H1 (cell line): ENCODE results near the gene GIPC1. TPM values are rescaled to one million over a fixed set of nuclear protein-coding genes. Genes with fewer than 3 reads are reported as not detected.

Experiments used
- CTCF ChIA-PET: fragments of 300-600 bp; sonication (Branson Sonifier 250); formaldehyde crosslinking; loops from one replicate; lab custom pipeline; 2021; ENCODE audit not compliant: partially characterized antibody; lab: Charles Lee
- POLR2A ChIA-PET: fragments of 300-600 bp; sonication (Branson Sonifier 250); formaldehyde crosslinking; loops from one replicate; lab custom pipeline; 2021; ENCODE audit warnings: inconsistent platforms; ENCODE audit not compliant: partially characterized antibody; lab: Charles Lee
- DNase-seq, 2 experiments: peaks; one replicate each; pipeline versions ENCODE4 v3.0.0 to v3.0.0-alpha.2; 2010 to 2022; ENCODE audit warnings: low spot score in 2 of 2, low read depth in 1 of 2, mixed read lengths in 1 of 2
- FAIRE-seq: peaks from 2 replicates; lab custom pipeline; 2011; peaks lifted over from hg19 to GRCh38; lab: Jason Lieb, UNC
- H2AFZ ChIP-seq: 2 replicates; pipeline ENCODE4 v1.8.1; 2012; ENCODE audit warnings: low read length, inconsistent platforms
- H2AK5ac ChIP-seq: 2 replicates; pipeline ENCODE4 v1.6.1; 2013; ENCODE audit warnings: low read depth, low read length
- H2BK120ac ChIP-seq: replicated peaks from 2 replicates; pipeline ENCODE3; 2013; ENCODE audit warnings: low read depth, low read length, inconsistent platforms
- H2BK12ac ChIP-seq: 2 replicates; pipeline ENCODE4 v1.6.1; 2013; ENCODE audit warnings: low read depth, low read length
- H2BK15ac ChIP-seq: 2 replicates; pipeline ENCODE4 v1.6.1; 2013; ENCODE audit warnings: low read length
- H2BK20ac ChIP-seq: 2 replicates; pipeline ENCODE4 v1.6.1; 2013; ENCODE audit warnings: low read length
- H2BK5ac ChIP-seq: 2 replicates; pipeline ENCODE4 v1.6.1; 2013; ENCODE audit warnings: low read depth, low read length
- H3K14ac ChIP-seq: 2 replicates; pipeline ENCODE4 v1.6.1; 2013; ENCODE audit warnings: inconsistent platforms; ENCODE audit not compliant: insufficient read length
- H3K18ac ChIP-seq: 2 replicates; pipeline ENCODE4 v1.6.1; 2013; ENCODE audit warnings: low read length; ENCODE audit errors: extremely low read depth
- H3K23ac ChIP-seq: 2 replicates; pipeline ENCODE4 v1.6.1; 2013; ENCODE audit warnings: inconsistent platforms; ENCODE audit not compliant: insufficient read length
- H3K23me2 ChIP-seq: 2 replicates; pipeline ENCODE4 v1.6.1; 2013; ENCODE audit warnings: low read depth, low read length
- H3K27ac ChIP-seq: 2 replicates; pipeline ENCODE4 v1.6.1; 2011; ENCODE audit warnings: low read depth, low read length, inconsistent platforms
- H3K27me3 ChIP-seq, 4 experiments: replicated peaks in 1 of 4; 1 replicate in 1 of 4; 2 replicates in 3 of 4; pipeline versions ENCODE4 v1.6.1 to v1.8.1; 2011 to 2013; ENCODE audit warnings: low read length in 3 of 4, mild to moderate bottlenecking in 3 of 4, inconsistent platforms in 2 of 4, mixed read lengths in 2 of 4, moderate library complexity in 1 of 4; ENCODE audit not compliant: control insufficient read depth in 3 of 4, insufficient read depth in 3 of 4; ENCODE audit errors: extremely low read depth in 1 of 4
- H3K36me3 ChIP-seq, 4 experiments: 2 replicates each; pipeline versions ENCODE4 v1.6.1 to v1.8.1; 2011 to 2013; ENCODE audit warnings: mild to moderate bottlenecking in 4 of 4, low read length in 3 of 4, moderate library complexity in 2 of 4, control low read depth in 1 of 4, inconsistent platforms in 1 of 4; ENCODE audit not compliant: insufficient read depth in 4 of 4, control insufficient read depth in 2 of 4
- H3K4ac ChIP-seq: replicated peaks from 2 replicates; pipeline ENCODE3; 2013; ENCODE audit warnings: low read length, low read depth, mixed read lengths, inconsistent platforms; ENCODE audit not compliant: insufficient read length
- H3K4me1 ChIP-seq, 4 experiments: replicated peaks in 1 of 4; 1 replicate in 1 of 4; 2 replicates in 3 of 4; pipeline versions ENCODE4 v1.6.1 to v1.8.1; 2011 to 2013; ENCODE audit warnings: low read length in 3 of 4, inconsistent platforms in 2 of 4, mixed read lengths in 1 of 4; ENCODE audit not compliant: insufficient read depth in 4 of 4, control insufficient read depth in 3 of 4
- H3K4me2 ChIP-seq, 2 experiments: 2 replicates each; pipeline versions ENCODE4 v1.6.1 to v1.8.1; 2011 to 2013; ENCODE audit warnings: low read depth in 2 of 2, low read length in 2 of 2, control low read depth in 1 of 2, inconsistent platforms in 1 of 2, mild to moderate bottlenecking in 1 of 2; ENCODE audit not compliant: insufficient read depth in 1 of 2
- H3K4me3 ChIP-seq, 4 experiments: fragments of 200-600, 300-600 bp in 1 of 4; sonication (generic), shearing (Covaris generic), sonication (Bioruptor Twin) in 1 of 4; 2 replicates each; pipeline versions ENCODE4 v1.5.1 to v1.8.1; 2011 to 2016; ENCODE audit warnings: low read length in 4 of 4, low read depth in 3 of 4, control low read depth in 2 of 4, inconsistent platforms in 2 of 4, mild to moderate bottlenecking in 2 of 4, mixed read lengths in 1 of 4, moderate library complexity in 1 of 4; ENCODE audit not compliant: insufficient read depth in 2 of 4; ENCODE audit errors: extremely low read depth in 1 of 4
- H3K56ac ChIP-seq: replicated peaks from 2 replicates; pipeline ENCODE3; 2013; ENCODE audit warnings: low read depth, mild to moderate bottlenecking, mixed read lengths, low read length, inconsistent platforms; ENCODE audit not compliant: insufficient read length
- H3K79me1 ChIP-seq: 2 replicates; pipeline ENCODE4 v1.6.1; 2013; ENCODE audit warnings: low read depth, low read length, control low read depth
- H3K79me2 ChIP-seq, 2 experiments: 2 replicates each; pipeline versions ENCODE4 v1.6.1 to v1.8.1; 2012 to 2013; ENCODE audit warnings: low read length in 2 of 2, mild to moderate bottlenecking in 2 of 2, inconsistent platforms in 1 of 2; ENCODE audit not compliant: insufficient read depth in 2 of 2, control insufficient read depth in 1 of 2
- H3K9ac ChIP-seq, 4 experiments: replicated peaks in 1 of 4; 1 replicate in 1 of 4; 2 replicates in 3 of 4; pipeline versions ENCODE4 v1.6.1 to v1.8.1; 2011 to 2013; ENCODE audit warnings: low read depth in 3 of 4, low read length in 3 of 4, control low read depth in 2 of 4, mild to moderate bottlenecking in 2 of 4, moderate library complexity in 2 of 4, inconsistent platforms in 1 of 4; ENCODE audit errors: extremely low read depth in 1 of 4
- H3K9me3 ChIP-seq, 2 experiments: 2 replicates each; pipeline versions ENCODE4 v1.6.1 to v1.8.1; 2012 to 2013; ENCODE audit warnings: mild to moderate bottlenecking in 2 of 2, moderate library complexity in 2 of 2, control low read depth in 1 of 2, inconsistent platforms in 1 of 2, low read depth in 1 of 2, low read length in 1 of 2, mixed read lengths in 1 of 2; ENCODE audit not compliant: insufficient read depth in 2 of 2
- H4K20me1 ChIP-seq, 2 experiments: replicated peaks in 1 of 2; 2 replicates each; pipeline versions ENCODE3 to v1.8.1; 2011 to 2013; ENCODE audit warnings: inconsistent platforms in 2 of 2, low read length in 2 of 2, mild to moderate bottlenecking in 1 of 2; ENCODE audit not compliant: insufficient read depth in 2 of 2, control insufficient read depth in 1 of 2
- H4K5ac ChIP-seq: 2 replicates; pipeline ENCODE4 v1.6.1; 2013; ENCODE audit warnings: low read length, low read depth, mixed read lengths, inconsistent platforms; ENCODE audit not compliant: insufficient read length
- H4K8ac ChIP-seq: 2 replicates; pipeline ENCODE4 v1.8.0; 2013; ENCODE audit warnings: mild to moderate bottlenecking, moderate library complexity, low read length, inconsistent platforms; ENCODE audit not compliant: insufficient read depth; ENCODE audit errors: extremely low read depth
- H4K91ac ChIP-seq: replicated peaks from 2 replicates; pipeline ENCODE3; 2013; ENCODE audit warnings: low read length, mixed read lengths, inconsistent platforms; ENCODE audit not compliant: insufficient read length
- BRCA1 ChIP-seq: IDR thresholded peaks from 2 replicates; pipeline ENCODE4 v1.6.1; 2012; ENCODE audit warnings: low read depth, low read length, improper control_type of control experiment
- EZH2 ChIP-seq: fragments of 200-600 bp; sonication (generic); IDR thresholded peaks from 2 replicates; pipeline ENCODE4 v1.7.1; 2012; ENCODE audit warnings: low read depth, mild to moderate bottlenecking, moderate library complexity, low read length, inconsistent platforms; ENCODE audit not compliant: severe bottlenecking
- GABPA ChIP-seq: IDR thresholded peaks from 2 replicates; pipeline ENCODE4 v1.6.1; 2011; ENCODE audit warnings: mild to moderate bottlenecking, low read length, moderate library complexity, borderline replicate concordance; ENCODE audit not compliant: insufficient read depth
- SUZ12 ChIP-seq: fragments of 200-600 bp; sonication (generic); IDR thresholded peaks from 2 replicates; pipeline ENCODE4 v1.6.1; 2012; ENCODE audit warnings: mild to moderate bottlenecking, inconsistent platforms, low read length, moderate library complexity, mixed read lengths
- WGBS, 2 experiments: shearing (Covaris generic) in 1 of 2; methylation state at CpG; one replicate each; pipeline versions ENCODE4 v1.1.6 to v1.1.7; 2013 to 2015; ENCODE audit warnings: low lambda C conversion rate in 2 of 2, mixed read lengths in 2 of 2, inconsistent platforms in 1 of 2, low coverage in 1 of 2, missing lambda C conversion rate in 1 of 2; ENCODE audit not compliant: insufficient replicate concordance in 2 of 2, insufficient coverage in 1 of 2, insufficient read length in 1 of 2; ENCODE audit errors: extremely low coverage in 1 of 2, missing lambda C conversion rate in 1 of 2; 5-methylcytosine and 5-hydroxymethylcytosine counted together
- polyA plus RNA-seq, 7 experiments: library from polyadenylated mRNA; depleted of rRNA in 3 of 7; stranded (reverse) in 5 of 7; unstranded in 2 of 7; fragments of >200 nt in 5 of 7; fragments of 200-250 nt in 2 of 7; gene quantifications; 1 replicate in 5 of 7; 2 replicates in 1 of 7; 4 replicates in 1 of 7; pipeline versions ENCODE4 v1.2.1 to v1.2.3, GENCODE V29; 2011 to 2013; ENCODE audit warnings: missing spikeins in 2 of 7, mixed read lengths in 2 of 7
- total RNA-seq: library from RNA; stranded (reverse); fragmentation: NEBNext Ultra II Directional; extraction: Animal tissue kit (Norgen Biotek cat#: 25700); gene quantifications from 2 replicates; pipeline ENCODE4 v1.2.1, GENCODE V29; 2021

Gene GIPC1
- total and polyA plus RNA-seq, 2 of the 8 experiments (the other 6 are each of a cell fraction or from before 2014, with no cell fraction given) = 65.6 to 72.0 TPM

DNA sequence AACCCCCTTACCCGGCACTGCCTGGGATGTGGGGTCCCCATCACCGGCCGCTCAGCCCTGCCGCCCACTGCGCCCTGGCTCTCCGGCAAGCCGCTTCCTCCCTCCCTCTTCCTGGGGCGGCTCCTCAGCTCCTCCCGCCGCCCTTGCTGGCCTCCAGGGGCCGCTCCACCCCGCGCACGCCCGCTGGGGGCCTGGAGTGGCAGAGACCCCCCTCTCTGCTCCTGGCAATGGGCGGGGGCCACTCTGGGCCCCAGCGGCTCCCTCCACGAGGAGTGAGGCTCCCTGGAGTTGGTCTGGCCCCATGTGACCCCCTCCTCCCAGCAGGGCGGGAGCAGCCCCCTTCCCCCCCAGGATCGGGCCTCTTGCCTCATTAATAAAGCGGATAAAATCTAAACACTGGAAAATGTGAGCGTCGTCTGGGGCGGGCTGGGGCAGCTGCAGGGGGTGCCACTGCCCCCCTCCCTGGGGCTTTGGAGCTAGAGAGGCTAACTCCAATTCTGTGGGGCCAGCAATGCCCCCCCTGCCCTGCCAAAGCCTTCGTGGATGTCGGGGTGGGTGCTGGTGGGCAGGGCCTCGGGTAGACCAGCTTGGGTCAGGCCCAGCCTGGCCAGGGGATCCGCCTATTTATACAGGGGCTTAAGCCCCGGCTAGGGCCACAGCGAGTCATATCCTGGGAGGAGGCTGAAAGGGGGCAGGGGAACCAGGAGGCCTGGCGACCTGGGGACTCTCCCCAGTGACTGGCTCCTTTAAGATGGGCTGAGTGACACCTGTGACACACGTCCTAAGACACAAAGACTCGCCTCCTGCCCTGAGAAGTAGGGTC is 20.5 kb downstream of the GIPC1 start, which contains the start of gene PTGER1:
Gene PTGER1, minus strand, starts transcription at position 104 of the 823 bp plus-strand sequence. CDS start 1,034 bp downstream, outside the sequence.
- H3K4me1 ChIP-seq = peaks cover 0 to 29% (median 18%) of the 10 kb centered on the region in 4 experiments; a peak in 6 of 7 replicates
- no peak within 1 kb of the TSS for H3K27ac ChIP-seq
- FAIRE-seq = no peak
- H2BK5ac ChIP-seq = no peak within 1 kb of the TSS
- no peak within 1 kb of the TSS; a peak in 1 of 7 replicates for H3K9ac ChIP-seq
- no peak within 1 kb of the TSS for H4K5ac ChIP-seq
- H3K18ac ChIP-seq = peak within 1 kb of the TSS; percentile 40; the same call in 1 of the 2 replicates
- no peak within 1 kb of the TSS for H2BK120ac ChIP-seq
- no peaks in the 10 kb centered on the region for H3K9me3 ChIP-seq
- H2AK5ac ChIP-seq = no peak within 1 kb of the TSS; the same call in 1 of the 2 replicates
- H2AFZ ChIP-seq = no peak within 1 kb of the TSS
- peak within 1 kb of the TSS in 1 of 4 experiments; percentile 23; a peak in 3 of 8 replicates for H3K4me3 ChIP-seq
- WGBS, 2 experiments = 54% methylated on average over 16 of the region's 33 CpGs; no CpG with 5 or more reads in 1 of the 2 experiments
- peaks cover 4 to 12% (median 10%) of the 10 kb centered on the region in 4 experiments; a peak in 6 of 8 replicates for H3K36me3 ChIP-seq
- H2BK20ac ChIP-seq = no peak within 1 kb of the TSS
- ChIA-PET CTCF (interaction anchor here (1.0 to 4.2 kb wide), 5 partner anchors 9 to 43 kb away, joined by 3 to 20 read pairs (median 6); no protein-coding TSS in a partner anchor), POLR2A (interaction anchor here (0.7 to 2.5 kb wide), 6 partner anchors 9 to 48 kb away, joined by 3 to 10 read pairs (median 3); no protein-coding TSS in a partner anchor)
- H3K14ac ChIP-seq = no peak within 1 kb of the TSS
- peak within 1 kb of the TSS; percentile 44; the same call in 1 of the 2 replicates for H2BK12ac ChIP-seq
- peak in 1 of 2 experiments; percentile 76 for DNase-seq
- H3K4me2 ChIP-seq = peak within 1 kb of the TSS in 1 of 2 experiments; percentile 48; a peak in 2 of 4 replicates
- peaks cover 4% of the 10 kb centered on the region for H3K23me2 ChIP-seq
- H4K91ac ChIP-seq = no peak within 1 kb of the TSS
- peak within 1 kb of the TSS; percentile 60 for H3K4ac ChIP-seq
- peaks cover 0 to 2% of the 10 kb centered on the region in 2 experiments for H4K20me1 ChIP-seq
- H3K79me2 ChIP-seq = no peaks in the 10 kb centered on the region
- H3K27me3 ChIP-seq = no peaks in the 10 kb centered on the region
- no peak within 1 kb of the TSS for H3K56ac ChIP-seq
- H2BK15ac ChIP-seq = peak within 1 kb of the TSS; percentile 97; the same call in 1 of the 2 replicates
- peak within 1 kb of the TSS; percentile 75 for H4K8ac ChIP-seq
- no peak within 1 kb of the TSS for H3K23ac ChIP-seq
- H3K79me1 ChIP-seq = no peaks in the 10 kb centered on the region
- TF ChIP-seq GABPA = 0 out of 2 replicates have a peak, but pooled peaks have one; percentile 60
- no peak for TF ChIP-seq BRCA1
- no peak for TF ChIP-seq EZH2
- TF ChIP-seq SUZ12 = no peak
